Neural cell (in vitro differentiated cells): Measurements from ENCODE around the gene SAP130. TPM values are rescaled to one million over a fixed set of nuclear protein-coding genes. Genes with fewer than 3 reads are reported as not detected.

Source experiments
- H2AFZ ChIP-seq: fragments of 200-600, 300-800 bp; sonication (generic), shearing (Covaris generic); 2 replicates; pipeline ENCODE4 v1.6.0; 2014; ENCODE audit warnings: low read depth, mild to moderate bottlenecking, antibody characterized with exemption, low read length, moderate library complexity
- H3F3A ChIP-seq: fragments of 200-600 bp; shearing (Covaris generic); 2 replicates; pipeline ENCODE4 v1.6.1; 2016; ENCODE audit warnings: mild to moderate bottlenecking, moderate library complexity, mixed read lengths, antibody characterized with exemption, low read length; ENCODE audit not compliant: insufficient read depth, poor library complexity, severe bottlenecking
- H3K27ac ChIP-seq: fragments of 200-600, 300-800 bp; sonication (generic), shearing (Covaris generic); 2 replicates; pipeline ENCODE4 v1.5.1; 2014; ENCODE audit warnings: mild to moderate bottlenecking, low read length, moderate library complexity
- H3K27me3 ChIP-seq: fragments of 300-800, 200-600 bp; sonication (generic), shearing (Covaris generic); 2 replicates; pipeline ENCODE4 v1.6.0; 2014; ENCODE audit warnings: mild to moderate bottlenecking, low read depth, low read length, moderate library complexity; ENCODE audit not compliant: insufficient read depth
- H3K36me3 ChIP-seq: fragments of 300-800, 200-600 bp; sonication (generic), shearing (Covaris generic); 2 replicates; pipeline ENCODE4 v1.5.1; 2014; ENCODE audit warnings: mild to moderate bottlenecking, antibody characterized with exemption, low read length, moderate library complexity; ENCODE audit not compliant: insufficient read depth
- H3K4me2 ChIP-seq: fragments of 300-800, 200-600 bp; sonication (generic), shearing (Covaris generic); 2 replicates; pipeline ENCODE4 v1.6.0; 2014; ENCODE audit warnings: mild to moderate bottlenecking, low read length
- H3K4me3 ChIP-seq: fragments of 300-800, 200-600 bp; sonication (generic), shearing (Covaris generic); 2 replicates; pipeline ENCODE4 v1.5.1; 2014; ENCODE audit warnings: mild to moderate bottlenecking, low read length, moderate library complexity
- H3K79me2 ChIP-seq: fragments of 200-600 bp; shearing (Covaris generic); replicated peaks from 2 replicates; pipeline ENCODE4 v1.6.0; 2014; ENCODE audit warnings: mild to moderate bottlenecking, low read length, moderate library complexity; ENCODE audit not compliant: insufficient read depth
- H3K9ac ChIP-seq: fragments of 300-800, 200-600 bp; sonication (generic), shearing (Covaris generic); 2 replicates; pipeline ENCODE4 v1.6.1; 2016; ENCODE audit warnings: mild to moderate bottlenecking, low read length, mixed read lengths
- H3K9me2 ChIP-seq: fragments of 200-600 bp; shearing (Covaris generic); 2 replicates; pipeline ENCODE4 v1.6.1; 2016; ENCODE audit warnings: mild to moderate bottlenecking, low read length, mixed read lengths; ENCODE audit not compliant: insufficient read depth
- H3K9me3 ChIP-seq: fragments of 200-600, 300-800 bp; sonication (generic), shearing (Covaris generic); 2 replicates; pipeline ENCODE4 v1.6.1; 2016; ENCODE audit warnings: mild to moderate bottlenecking, mixed run types, low read length, moderate library complexity, mixed read lengths
- H4K20me1 ChIP-seq: fragments of 200-600 bp; shearing (Covaris generic); 2 replicates; pipeline ENCODE4 v1.6.1; 2016; ENCODE audit warnings: mild to moderate bottlenecking, mixed run types; ENCODE audit not compliant: insufficient read depth
- CTCF ChIP-seq: fragments of 450-650 bp; IDR thresholded peaks from 2 replicates; pipeline ENCODE4 v1.5.1; 2014; ENCODE audit warnings: antibody characterized with exemption, mild to moderate bottlenecking, moderate library complexity; ENCODE audit not compliant: poor library complexity, severe bottlenecking
- EP300 ChIP-seq: fragments of 450-650 bp; conservative IDR thresholded peaks from 2 replicates; pipeline ENCODE4 v1.6.1; 2014; ENCODE audit warnings: antibody characterized with exemption, mild to moderate bottlenecking, moderate library complexity; ENCODE audit not compliant: poor library complexity, severe bottlenecking
- EZH2 ChIP-seq: fragments of 200-600, 300-800 bp; shearing (Covaris generic), sonication (generic); IDR thresholded peaks from 2 replicates; pipeline ENCODE4 v1.6.1; 2014; ENCODE audit warnings: antibody characterized with exemption, low read length, borderline replicate concordance, mild to moderate bottlenecking; ENCODE audit not compliant: insufficient read depth, poor library complexity, severe bottlenecking
- MXI1 ChIP-seq: fragments of 450-650 bp; conservative IDR thresholded peaks from 2 replicates; pipeline ENCODE4 v1.6.1; 2014; ENCODE audit warnings: antibody characterized with exemption, mild to moderate bottlenecking; ENCODE audit not compliant: poor library complexity, severe bottlenecking
- POLR2AphosphoS5 ChIP-seq: IDR thresholded peaks from 2 replicates; pipeline ENCODE4 v1.6.1; 2012
- RAD21 ChIP-seq: fragments of 450-650 bp; conservative IDR thresholded peaks from 2 replicates; pipeline ENCODE4 v1.6.1; 2014; ENCODE audit warnings: antibody characterized with exemption, mild to moderate bottlenecking, moderate library complexity
- REST ChIP-seq: IDR thresholded peaks from 2 replicates; pipeline ENCODE4 v1.6.1; 2012; ENCODE audit warnings: borderline replicate concordance
- SMC3 ChIP-seq: fragments of 450-650 bp; conservative IDR thresholded peaks from 2 replicates; pipeline ENCODE4 v1.6.1; 2014; ENCODE audit warnings: antibody characterized with exemption, mild to moderate bottlenecking, moderate library complexity; ENCODE audit not compliant: poor library complexity
- TAF1 ChIP-seq: IDR thresholded peaks from 2 replicates; pipeline ENCODE4 v1.6.1; 2012; ENCODE audit warnings: low read depth
- polyA plus RNA-seq: library from polyadenylated mRNA; depleted of rRNA; stranded (reverse); fragments of >200 nt; gene quantifications from 2 replicates; pipeline ENCODE4 v1.2.3, GENCODE V29; 2014

The SAP130 gene
- polyA plus RNA-seq, 1 donor from 2014 or later, result 5.6 TPM

DNA sequence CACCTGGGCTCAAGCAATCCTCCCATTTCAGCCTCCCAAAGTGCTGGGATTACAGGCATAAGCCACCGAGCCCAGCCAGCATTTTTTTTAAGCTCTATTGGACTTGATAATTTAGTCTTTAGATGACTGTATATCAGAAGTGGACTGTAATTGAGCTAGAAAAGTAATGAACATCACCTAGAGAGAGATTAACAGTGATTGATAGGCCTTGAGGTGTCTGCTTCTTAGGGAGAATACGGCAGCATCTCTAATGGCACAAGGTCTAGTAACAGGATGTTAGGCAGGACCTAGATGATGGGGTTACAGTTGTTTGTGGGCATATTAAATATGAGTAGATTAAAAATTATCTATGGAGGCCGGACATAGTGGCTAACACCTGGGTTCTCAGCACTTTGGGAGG, 45.4 kb upstream of the SAP130 start:
- Histone ChIP-seq H3K27me3 (no peaks in the 10 kb centered on the region), H2AFZ (no peak overlapping the region), H3K79me2 (no peaks in the 10 kb centered on the region), H3K9me3 (no peaks in the 10 kb centered on the region), H3K36me3 (no peaks in the 10 kb centered on the region), H3K27ac (no peak overlapping the region), H4K20me1 (no peaks in the 10 kb centered on the region), H3F3A (no peaks in the 10 kb centered on the region), H3K4me2 (no peak overlapping the region), H3K9me2 (no peaks in the 10 kb centered on the region), H3K4me3 (no peak overlapping the region), H3K9ac (no peak overlapping the region)
- no peak for TF ChIP-seq RAD21
- no peak for TF ChIP-seq POLR2AphosphoS5
- no peak for TF ChIP-seq EZH2
- TF ChIP-seq MXI1, result no peak

- H3K36me3 ChIP-seq, result no peaks in the 10 kb centered on the region
- no peak overlapping the region for H3K4me3 ChIP-seq
- no peak overlapping the region for H3K9ac ChIP-seq
- no peaks in the 10 kb centered on the region for H3K9me2 ChIP-seq
- H3K27me3 ChIP-seq, result no peaks in the 10 kb centered on the region
- H3K9me3 ChIP-seq, result no peaks in the 10 kb centered on the region
- H4K20me1 ChIP-seq, result no peaks in the 10 kb centered on the region
- TF ChIP-seq EP300, result no peak
- TF ChIP-seq REST, result no peak
- no peak for TF ChIP-seq TAF1
- TF ChIP-seq EZH2, result no peak
- TF ChIP-seq CTCF, result no peak
- TF ChIP-seq RAD21, result no peak
- TF ChIP-seq POLR2AphosphoS5, result no peak
- TF ChIP-seq MXI1, result no peak
- no peak for TF ChIP-seq SMC3
- H2AFZ ChIP-seq, result no peak overlapping the region
- no peaks in the 10 kb centered on the region for H3K79me2 ChIP-seq
- no peak overlapping the region for H3K4me2 ChIP-seq
- no peak overlapping the region for H3K27ac ChIP-seq
- H3F3A ChIP-seq, result no peaks in the 10 kb centered on the region
Measured at GRCh38 chr2:128069769-128070168, 41.9 kb upstream of the SAP130 start.

- Histone ChIP-seq H3K9me2 (no peaks in the 10 kb centered on the region), H3K27ac (no peak overlapping the region), H3K27me3 (no peaks in the 10 kb centered on the region), H3K4me2 (no peak overlapping the region), H3K36me3 (no peaks in the 10 kb centered on the region), H3K4me3 (no peak overlapping the region), H3K9ac (no peak overlapping the region), H3K79me2 (no peaks in the 10 kb centered on the region), H3F3A (no peaks in the 10 kb centered on the region), H3K9me3 (no peaks in the 10 kb centered on the region), H2AFZ (no peak overlapping the region), H4K20me1 (no peaks in the 10 kb centered on the region)
- no peak for TF ChIP-seq CTCF
- TF ChIP-seq POLR2AphosphoS5, result no peak
- TF ChIP-seq TAF1, result no peak
- TF ChIP-seq REST, result no peak
- no peak for TF ChIP-seq SMC3
- no peak for TF ChIP-seq EP300
- no peak for TF ChIP-seq MXI1
- TF ChIP-seq RAD21, result no peak
- no peak for TF ChIP-seq EZH2
Measured at GRCh38 chr2:128064353-128064752, 36.5 kb upstream of the SAP130 start.
